ENCODE measurements around the gene DNAJC13.

DNA sequence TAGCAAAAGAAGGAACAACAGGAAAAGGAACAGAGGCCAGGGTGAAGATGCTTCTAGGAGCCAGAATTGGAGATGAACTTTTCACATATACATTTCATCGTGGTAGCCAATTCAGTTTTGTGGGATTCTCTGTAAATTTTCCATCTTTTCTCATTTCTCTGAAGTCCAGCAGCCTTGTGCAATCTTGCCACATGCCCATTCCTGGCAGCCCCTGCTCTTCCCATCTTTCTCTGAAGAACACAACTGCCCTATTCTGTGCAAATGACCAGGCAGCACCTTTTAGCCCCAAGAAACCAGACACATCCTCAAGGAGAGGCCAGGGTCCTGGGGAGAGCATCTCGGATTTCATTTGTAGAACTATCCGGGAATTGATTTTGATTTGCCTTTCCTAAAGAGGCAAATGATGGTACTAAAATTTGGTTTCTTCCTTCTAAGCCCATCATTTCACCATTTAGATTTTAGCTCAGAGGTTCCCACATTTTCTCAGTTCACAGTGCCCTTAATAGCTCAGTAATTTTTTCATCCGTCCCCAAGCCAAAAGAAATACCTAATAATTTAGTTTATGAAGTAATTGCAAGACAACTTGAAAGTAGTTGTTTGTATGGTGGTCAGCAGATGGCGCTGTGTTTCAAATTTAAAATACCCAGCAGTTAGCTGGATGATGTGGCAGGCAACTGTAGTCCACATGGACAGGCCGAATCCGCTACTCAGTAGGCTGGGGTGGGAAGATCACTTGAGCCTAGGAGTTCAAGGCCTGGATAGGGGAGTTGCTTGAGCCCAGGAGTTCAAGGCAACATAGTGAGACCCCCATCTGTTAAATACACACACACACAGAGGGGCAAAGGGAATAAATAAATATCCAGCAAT, 118.5 kb downstream of the DNAJC13 start:
- TF ChIP-seq POLR2AphosphoS5 (IDR thresholded peaks at IDR 0.05; ENCODE audit: low read depth, low read length): no peak
- TF ChIP-seq TAF1 (IDR thresholded peaks at IDR 0.05; ENCODE audit: borderline replicate concordance, insufficient read depth, low read length): no peak
- no peak for TF ChIP-seq SIN3A (IDR thresholded peaks at IDR 0.05; ENCODE audit: borderline replicate concordance, insufficient read depth, low read length)
- no peak for TF ChIP-seq REST (IDR thresholded peaks at IDR 0.05; ENCODE audit: insufficient read depth in 1 of 2, low read depth in 2 of 2, low read length in 2 of 2)
- no peak for TF ChIP-seq FOXP2 (optimal IDR thresholded peaks at IDR 0.05; ENCODE audit: borderline replicate concordance, extremely low read depth, extremely low read length, insufficient read depth)

Data from PFSK-1 (cell line).